Endothelial cell of umbilical vein (primary cell): Measurements from ENCODE around the gene CIC. TPM values are rescaled to one million over a fixed set of nuclear protein-coding genes. Genes with fewer than 3 reads are reported as not detected.

Experiments used
- BruUV-seq: library from RNA; stranded (reverse); fragments of 400-500 nt; replicated peaks from 2 replicates; lab custom pipeline; 2021; lab: Mats Ljungman, UMichigan
- CTCF ChIA-PET: fragments of 300-600, 350-600 bp; sonication (Branson Sonifier 250); formaldehyde crosslinking; loops from one replicate; lab custom pipeline; 2021; ENCODE audit warnings: antibody characterized with exemption, inconsistent platforms; lab: Charles Lee
- POLR2A ChIA-PET: fragments of 300-600, 350-600 bp; sonication (Branson Sonifier 250); formaldehyde crosslinking; loops from one replicate; lab custom pipeline; 2021; ENCODE audit warnings: antibody characterized with exemption, inconsistent platforms; lab: Charles Lee
- DNase-seq: peaks from one replicate; pipeline ENCODE4 v3.0.0-alpha.2; 2011; ENCODE audit warnings: low read depth, low spot score
- FAIRE-seq: peaks from 2 replicates; lab custom pipeline; 2011; peaks lifted over from hg19 to GRCh38; lab: Jason Lieb, UNC
- H2AFZ ChIP-seq: 2 replicates; pipeline ENCODE4 v1.6.0; 2012; ENCODE audit warnings: low read depth, low read length, control low read depth, inconsistent platforms
- H3K27ac ChIP-seq: 2 replicates; pipeline ENCODE4 v1.5.1; 2011; ENCODE audit warnings: low read depth, mild to moderate bottlenecking, control low read depth, low read length, moderate library complexity; ENCODE audit not compliant: insufficient read depth
- H3K27me3 ChIP-seq, 2 experiments: 2 replicates each; pipeline versions ENCODE4 v1.6.0 to v1.6.1; 2011; ENCODE audit warnings: low read length in 2 of 2, mixed read lengths in 1 of 2; ENCODE audit not compliant: control insufficient read depth in 2 of 2, insufficient read depth in 2 of 2
- H3K36me3 ChIP-seq, 2 experiments: 2 replicates in 1 of 2; 3 replicates in 1 of 2; pipeline ENCODE4 v1.5.1; 2011; ENCODE audit warnings: low read length in 2 of 2, mild to moderate bottlenecking in 1 of 2, moderate library complexity in 1 of 2; ENCODE audit not compliant: control insufficient read depth in 2 of 2, insufficient read depth in 2 of 2; ENCODE audit errors: extremely low read depth in 1 of 2
- H3K4me1 ChIP-seq: 3 replicates; pipeline ENCODE4 v1.5.1; 2011; ENCODE audit warnings: mild to moderate bottlenecking, low read length; ENCODE audit not compliant: control insufficient read depth, insufficient read depth; ENCODE audit errors: extremely low read depth
- H3K4me2 ChIP-seq: 2 replicates; pipeline ENCODE4 v1.6.1; 2011; ENCODE audit warnings: low read length, control low read depth, mixed read lengths; ENCODE audit not compliant: insufficient read depth
- H3K4me3 ChIP-seq, 3 experiments: fragments of 200-600 bp in 1 of 3; sonication (generic), shearing (Covaris generic) in 1 of 3; replicated peaks in 1 of 3; 2 replicates each; pipeline ENCODE4 v1.5.1; 2011 to 2016; ENCODE audit warnings: control low read depth in 3 of 3, low read length in 3 of 3, mild to moderate bottlenecking in 2 of 3, inconsistent platforms in 1 of 3, low read depth in 1 of 3, moderate library complexity in 1 of 3; ENCODE audit not compliant: insufficient read depth in 1 of 3
- H3K79me2 ChIP-seq: 2 replicates; pipeline ENCODE4 v1.6.0; 2012; ENCODE audit warnings: low read length, inconsistent platforms; ENCODE audit not compliant: control insufficient read depth, insufficient read depth
- H3K9ac ChIP-seq: replicated peaks from 2 replicates; pipeline ENCODE3; 2011; ENCODE audit warnings: low read length, control low read depth; ENCODE audit not compliant: insufficient read depth; ENCODE audit errors: extremely low read depth
- H3K9me1 ChIP-seq: replicated peaks from 3 replicates; pipeline ENCODE4 v1.6.0; 2011; ENCODE audit warnings: mild to moderate bottlenecking, low read length; ENCODE audit not compliant: control insufficient read depth, insufficient read depth; ENCODE audit errors: extremely low read depth
- H3K9me3 ChIP-seq: replicated peaks from 2 replicates; pipeline ENCODE4 v1.5.1; 2012; ENCODE audit warnings: low read length, inconsistent platforms; ENCODE audit not compliant: control insufficient read depth, insufficient read depth
- H4K20me1 ChIP-seq: replicated peaks from 2 replicates; pipeline ENCODE3; 2011; ENCODE audit warnings: mild to moderate bottlenecking, low read length; ENCODE audit not compliant: control insufficient read depth, insufficient read depth; ENCODE audit errors: extremely low read depth
- CTCF ChIP-seq, 2 donors: IDR thresholded peaks; 1 replicate in 1 of 2; 2 replicates in 1 of 2; pipeline ENCODE4 v1.5.1; 2011; ENCODE audit warnings: low read length in 2 of 2, mild to moderate bottlenecking in 2 of 2, moderate library complexity in 2 of 2, control low read depth in 1 of 2, inconsistent platforms in 1 of 2, low read depth in 1 of 2; ENCODE audit not compliant: insufficient read depth in 1 of 2; ENCODE audit errors: extremely low read depth in 1 of 2
- EZH2 ChIP-seq: IDR thresholded peaks from 2 replicates; pipeline ENCODE4 v1.6.1; 2012; ENCODE audit warnings: borderline replicate concordance, low read depth, mild to moderate bottlenecking, moderate library complexity, low read length, inconsistent platforms; ENCODE audit not compliant: severe bottlenecking
- MAX ChIP-seq: IDR thresholded peaks from 2 replicates; pipeline ENCODE4 v1.6.1; 2011; ENCODE audit not compliant: insufficient read depth, insufficient read length
- dilution Hi-C: fragments of 300-500 bp; cut with MboI; formaldehyde crosslinking; loops from one replicate; pipeline ENCODE4 v1.15.0; 2019; ENCODE audit warnings: low sequenced_read_pairs; ENCODE audit not compliant: extremely low pct_ligation_motif_present
- intact Hi-C: fragments of 100-400 bp; cut with micrococcal nuclease; formaldehyde crosslinking; loops from one replicate; pipeline ENCODE4 v1.10.0; 2022
- polyA plus RNA-seq, 4 experiments: library from polyadenylated mRNA; depleted of rRNA in 3 of 4; stranded (reverse) in 3 of 4; unstranded in 1 of 4; fragments of >200 nt; gene quantifications; 2 replicates each; pipeline versions ENCODE4 v1.2.1 to v1.2.3, GENCODE V29; 2011 to 2012; ENCODE audit warnings: missing spikeins in 1 of 4
- total RNA-seq: library from RNA; stranded (reverse); gene quantifications from 2 replicates; pipeline ENCODE4 v1.2.3, GENCODE V29; 2021

The CIC gene
- total and polyA plus RNA-seq, 2 donors (not counting 3 experiments of a cell fraction or from before 2014, with no cell fraction given) = 18.4 to 86.0 TPM

- no peaks in the 10 kb centered on the region for H3K9me3 ChIP-seq
- H4K20me1 ChIP-seq = no peaks in the 10 kb centered on the region
- no peak overlapping the region for H3K9ac ChIP-seq
- ChIA-PET CTCF (interaction anchor here (1.3 kb wide), 1 partner anchor 18 kb away, joined by 4 read pairs; no protein-coding TSS in a partner anchor), POLR2A (no interaction called here)
- no peaks in the 10 kb centered on the region for H3K9me1 ChIP-seq
- FAIRE-seq (no peak), DNase-seq (no peak)
- TF ChIP-seq CTCF (IDR thresholded peaks at IDR 0.05; ENCODE audit: extremely low read depth in 1 of 2, insufficient read depth in 1 of 2, low read depth in 1 of 2, low read length in 2 of 2) (no peak), MAX (no peak)
- H3K36me3 ChIP-seq = no peaks in the 10 kb centered on the region
- no peak overlapping the region for H2AFZ ChIP-seq
- H3K4me1 ChIP-seq = peaks cover 8% of the 10 kb centered on the region
- no peak overlapping the region for H3K4me2 ChIP-seq
- peaks cover 3% of the 10 kb centered on the region for H3K79me2 ChIP-seq
- dilution Hi-C loops (no loop called here), intact Hi-C loops (no loop called here)
- no peak overlapping the region for H3K27ac ChIP-seq
- peaks cover 4 to 9% of the 10 kb centered on the region in 2 experiments for H3K27me3 ChIP-seq
- BruUV-seq = no TSS peak
- no peak overlapping the region for H3K4me3 ChIP-seq
Measured at GRCh38 chr19:42328854-42329253, 59.8 kb downstream of the CIC start.

- H3K79me2 ChIP-seq = peaks cover 3% of the 10 kb centered on the region
- POLR2A ChIA-PET = no interaction called here
Measured at GRCh38 chr19:42330241-42330711, 61.2 kb downstream of the CIC start.

More at GRCh38 chr19:42330241-42330711, 61.2 kb downstream of the CIC start:
- FAIRE-seq (no peak), DNase-seq (no peak)
- BruUV-seq = no TSS peak
- TF ChIP-seq MAX = no peak
- no peak for TF ChIP-seq CTCF (IDR thresholded peaks at IDR 0.05; ENCODE audit: extremely low read depth in 1 of 2, insufficient read depth in 1 of 2, low read depth in 1 of 2, low read length in 2 of 2)
- TF ChIP-seq EZH2 = no peak
- H3K36me3 ChIP-seq = no peaks in the 10 kb centered on the region
- H3K9ac ChIP-seq = no peak overlapping the region
- CTCF ChIA-PET = interaction anchor here (1.2 kb wide), 1 partner anchor 13 kb away, joined by 3 read pairs; no protein-coding TSS in a partner anchor
- no peak overlapping the region for H3K4me2 ChIP-seq
- H3K9me3 ChIP-seq = no peaks in the 10 kb centered on the region
- dilution Hi-C loops (no loop called here), intact Hi-C loops (no loop called here)
- no peak overlapping the region for H2AFZ ChIP-seq
- no peaks in the 10 kb centered on the region for H3K9me1 ChIP-seq
- H4K20me1 ChIP-seq = no peaks in the 10 kb centered on the region
- no peak overlapping the region for H3K4me3 ChIP-seq
- H3K27me3 ChIP-seq = no peaks in the 10 kb centered on the region
- peaks cover 4% of the 10 kb centered on the region for H3K4me1 ChIP-seq
- no peak overlapping the region for H3K27ac ChIP-seq
